Testis (tissue), 3 donors: ENCODE data around the gene BLM. TPM values are rescaled to one million over a fixed set of nuclear protein-coding genes. Genes with fewer than 3 reads are reported as not detected.

ENCODE experiments used
- DNase-seq: peaks from one replicate; pipeline ENCODE4 v3.0.0-alpha.2; 2019
- H3K27ac ChIP-seq, 2 donors: fragments of 200-600 bp; sonication (generic); one replicate each; pipeline ENCODE4 v1.5.1; 2019
- H3K27me3 ChIP-seq: fragments of 200-600 bp; sonication (generic); one replicate; pipeline ENCODE4 v1.5.1; 2019
- H3K36me3 ChIP-seq: fragments of 200-600 bp; sonication (generic); one replicate; pipeline ENCODE4 v1.5.1; 2017; ENCODE audit warnings: low read depth; ENCODE audit errors: missing control alignments
- H3K4me1 ChIP-seq: fragments of 200-600 bp; sonication (generic); one replicate; pipeline ENCODE4 v1.5.1; 2019
- H3K4me3 ChIP-seq, 2 donors: fragments of 200-600 bp; sonication (generic); one replicate each; pipeline ENCODE4 v1.5.1; 2017 to 2019
- H3K9me3 ChIP-seq: fragments of 200-600 bp; sonication (generic); one replicate; pipeline ENCODE4 v1.5.1; 2017
- POLR2A ChIP-seq: fragments of 450-650 bp; IDR thresholded peaks from one replicate; pipeline ENCODE4 v1.6.1; 2017; ENCODE audit warnings: antibody characterized with exemption, mild to moderate bottlenecking, moderate library complexity
- WGBS, 2 donors: methylation state at CpG; one replicate each; pipeline ENCODE4 v1.1.5; 2018; 5-methylcytosine and 5-hydroxymethylcytosine counted together
- intact Hi-C: fragments of 100-400 bp; cut with DNase I; formaldehyde crosslinking; loops from one replicate; pipeline ENCODE4 v1.15.1; 2023; ENCODE audit warnings: low total_unique reads
- polyA plus RNA-seq: library from polyadenylated mRNA; stranded (reverse); fragments of 350-450 nt; fragmentation: Illumina TruSeq; extraction: RNeasy Lipid Tissue Mini Kit (QIAGEN cat#74804); gene quantifications from one replicate; pipeline ENCODE4 v1.2.3, GENCODE V29; 2014; ENCODE audit warnings: low read depth, low replicate concordance; ENCODE audit not compliant: insufficient read depth
- total RNA-seq, 2 donors: library from RNA; depleted of rRNA; stranded (reverse); fragments of >200 nt; gene quantifications; one replicate each; pipeline ENCODE4 v1.2.3, GENCODE V29; 2016
- TF ChIP-seq, protein P1 (sequence below), 3 experiments: fragments of 450-650 bp in 2 of 3; fragments of 200-600 bp in 1 of 3; sonication (generic) in 1 of 3; IDR thresholded peaks; one replicate each; pipeline ENCODE4 v1.5.1; 2016 to 2019; ENCODE audit warnings: antibody characterized with exemption in 3 of 3, mild to moderate bottlenecking in 2 of 3, moderate library complexity in 1 of 3

The BLM gene
- total and polyA plus RNA-seq, 3 donors from 2014 or later = 5.8 to 6.7 (median 5.9) TPM

- no peaks in the 10 kb centered on the region for H3K27me3 ChIP-seq
- no peak overlapping the region for H3K4me3 ChIP-seq
- no peaks in the 10 kb centered on the region for H3K4me1 ChIP-seq
- DNase-seq = no peak
- H3K27ac ChIP-seq = no peak overlapping the region
- intact Hi-C loops = no loop called here
- 89 to 90% methylated on average over 14 of the region's 14 CpGs for WGBS, 2 donors
- no peaks in the 10 kb centered on the region for H3K36me3 ChIP-seq
- no peaks in the 10 kb centered on the region for H3K9me3 ChIP-seq
- no peak for TF ChIP-seq POLR2A
- TF ChIP-seq, protein P1, sequence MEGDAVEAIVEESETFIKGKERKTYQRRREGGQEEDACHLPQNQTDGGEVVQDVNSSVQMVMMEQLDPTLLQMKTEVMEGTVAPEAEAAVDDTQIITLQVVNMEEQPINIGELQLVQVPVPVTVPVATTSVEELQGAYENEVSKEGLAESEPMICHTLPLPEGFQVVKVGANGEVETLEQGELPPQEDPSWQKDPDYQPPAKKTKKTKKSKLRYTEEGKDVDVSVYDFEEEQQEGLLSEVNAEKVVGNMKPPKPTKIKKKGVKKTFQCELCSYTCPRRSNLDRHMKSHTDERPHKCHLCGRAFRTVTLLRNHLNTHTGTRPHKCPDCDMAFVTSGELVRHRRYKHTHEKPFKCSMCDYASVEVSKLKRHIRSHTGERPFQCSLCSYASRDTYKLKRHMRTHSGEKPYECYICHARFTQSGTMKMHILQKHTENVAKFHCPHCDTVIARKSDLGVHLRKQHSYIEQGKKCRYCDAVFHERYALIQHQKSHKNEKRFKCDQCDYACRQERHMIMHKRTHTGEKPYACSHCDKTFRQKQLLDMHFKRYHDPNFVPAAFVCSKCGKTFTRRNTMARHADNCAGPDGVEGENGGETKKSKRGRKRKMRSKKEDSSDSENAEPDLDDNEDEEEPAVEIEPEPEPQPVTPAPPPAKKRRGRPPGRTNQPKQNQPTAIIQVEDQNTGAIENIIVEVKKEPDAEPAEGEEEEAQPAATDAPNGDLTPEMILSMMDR (IDR thresholded peaks at IDR 0.05) = no peak
Observed at GRCh38 chr15:90860942-90861675, 144.0 kb downstream of the BLM start.

- Histone ChIP-seq H3K27ac (no peak overlapping the region), H3K4me3 (no peak overlapping the region), H3K36me3 (no peaks in the 10 kb centered on the region), H3K9me3 (no peaks in the 10 kb centered on the region), H3K27me3 (no peaks in the 10 kb centered on the region), H3K4me1 (no peaks in the 10 kb centered on the region)
- 90% methylated on average over 6 of the region's 6 CpGs for WGBS, 2 donors
- intact Hi-C loops = no loop called here
- TF ChIP-seq, protein P1 (IDR thresholded peaks at IDR 0.05) = no peak
- no peak for TF ChIP-seq POLR2A
- DNase-seq = no peak
Observed at GRCh38 chr15:90862487-90862886, 145.3 kb downstream of the BLM start.

DNA sequence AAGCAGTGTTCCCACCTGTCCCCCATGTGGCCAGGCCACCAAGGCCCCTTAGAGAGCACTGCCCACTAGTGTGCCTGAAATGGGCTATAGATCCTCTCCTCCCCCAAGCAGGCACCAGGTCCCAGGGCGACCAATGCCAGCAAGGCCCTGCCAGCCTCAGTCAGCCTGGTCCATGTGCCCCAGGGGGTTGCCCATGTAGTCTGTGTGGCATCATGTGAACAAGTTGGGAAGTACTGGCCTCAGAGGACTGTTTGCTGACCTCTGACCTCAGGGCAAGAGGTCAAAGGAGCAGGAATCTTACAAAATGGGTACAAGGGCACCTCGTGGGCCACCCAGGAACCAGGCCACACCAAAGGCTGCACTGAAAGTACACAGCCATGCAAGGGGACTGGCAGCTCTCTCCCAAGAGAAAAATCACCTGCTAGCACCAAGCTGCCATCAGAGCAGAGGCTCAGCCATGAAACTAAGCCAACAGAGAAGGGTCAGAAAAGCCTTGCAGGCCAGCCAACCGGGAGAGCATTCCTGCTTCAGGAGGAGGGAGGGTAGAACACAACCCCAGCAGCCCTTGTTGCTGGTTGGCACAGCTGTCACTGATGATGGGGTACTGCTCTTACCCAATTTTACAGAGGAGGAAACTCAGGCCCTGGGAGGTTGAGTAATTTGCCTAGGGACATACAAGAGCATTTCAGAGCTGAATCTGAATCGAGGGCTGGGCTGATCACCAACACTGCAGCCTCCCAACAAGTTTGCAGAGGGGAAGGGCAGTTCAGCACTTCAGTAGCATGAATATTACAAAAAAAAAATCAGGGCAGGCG, 146.0 kb downstream of the BLM start:
- DNase-seq = no peak
- no peak overlapping the region for H3K27ac ChIP-seq
- 82 to 93% methylated on average over 4 to 5 of the region's 5 CpGs for WGBS, 2 donors
- intact Hi-C loops = no loop called here
- no peaks in the 10 kb centered on the region for H3K36me3 ChIP-seq
- H3K4me3 ChIP-seq = no peak overlapping the region
- H3K4me1 ChIP-seq = no peaks in the 10 kb centered on the region
- TF ChIP-seq, protein P1 (IDR thresholded peaks at IDR 0.05) = no peak
- no peak for TF ChIP-seq POLR2A
- H3K27me3 ChIP-seq = no peaks in the 10 kb centered on the region
- H3K9me3 ChIP-seq = no peaks in the 10 kb centered on the region

- no peaks in the 10 kb centered on the region for H3K9me3 ChIP-seq
- intact Hi-C loops = no loop called here
- peaks cover under 1% of the 10 kb centered on the region for H3K4me1 ChIP-seq
- no peaks in the 10 kb centered on the region for H3K36me3 ChIP-seq
- H3K27me3 ChIP-seq = no peaks in the 10 kb centered on the region
- no peak for DNase-seq
- TF ChIP-seq POLR2A = no peak
- TF ChIP-seq, protein P1 (IDR thresholded peaks at IDR 0.05) = no peak
- no peak overlapping the region for H3K27ac ChIP-seq
- 87 to 91% methylated on average over 4 of the region's 4 CpGs for WGBS, 2 donors
- no peak overlapping the region for H3K4me3 ChIP-seq
Observed at GRCh38 chr15:90863987-90864386, 146.8 kb downstream of the BLM start.
